PC-3 (cell line): ENCODE measurements around the gene FBLN1. TPM values are rescaled to one million over a fixed set of nuclear protein-coding genes. Genes with fewer than 3 reads are reported as not detected.

Experiments used
- ATAC-seq: fragments of 200-7000 bp; cut with Tn5 transposase; 2 replicates; pipeline ENCODE4 v1.9.1; 2020; ENCODE audit warnings: mild to moderate bottlenecking, moderate library complexity
- BruUV-seq: library from RNA; stranded (reverse); fragments of 400-500 nt; replicated peaks from 2 replicates; lab custom pipeline; 2021; lab: Mats Ljungman, UMichigan
- CTCF ChIA-PET: fragments of 300-600 bp; sonication (Branson Sonifier 250); formaldehyde crosslinking; loops from one replicate; lab custom pipeline; 2022; ENCODE audit warnings: antibody characterized with exemption; lab: Charles Lee
- POLR2A ChIA-PET: fragments of 300-600 bp; sonication (Branson Sonifier 250); formaldehyde crosslinking; loops from one replicate; lab custom pipeline; 2022; ENCODE audit warnings: antibody characterized with exemption; ENCODE audit not compliant: unreplicated experiment; lab: Charles Lee
- DNase-seq: peaks from one replicate; pipeline ENCODE4 v3.0.0-alpha.2; 2015
- H2AFZ ChIP-seq: fragments of 300-600 bp; sonication (generic); 2 replicates; pipeline ENCODE4 v1.6.0; 2016; ENCODE audit warnings: antibody characterized with exemption, low read length
- H3F3A ChIP-seq: fragments of 300-600 bp; sonication (generic); one replicate; pipeline ENCODE4 v1.6.0; 2017; ENCODE audit warnings: antibody characterized with exemption, low read length, control low read depth, mild to moderate bottlenecking; ENCODE audit not compliant: unreplicated experiment
- H3K27ac ChIP-seq: fragments of 300-600 bp; sonication (generic); 2 replicates; pipeline ENCODE4 v1.5.1; 2016; ENCODE audit warnings: mild to moderate bottlenecking, low read length
- H3K27me3 ChIP-seq: fragments of 300-600 bp; sonication (generic); 2 replicates; pipeline ENCODE4 v1.6.1; 2016; ENCODE audit warnings: low read length, mixed read lengths
- H3K36me3 ChIP-seq: fragments of 300-600 bp; sonication (generic); 2 replicates; pipeline ENCODE4 v1.6.1; 2016; ENCODE audit warnings: low read depth, mixed run types, low read length, mixed read lengths
- H3K4me1 ChIP-seq: fragments of 300-600 bp; sonication (generic); 2 replicates; pipeline ENCODE4 v1.5.1; 2016; ENCODE audit warnings: low read length; ENCODE audit not compliant: insufficient read depth
- H3K4me2 ChIP-seq: fragments of 300-600 bp; sonication (generic); 2 replicates; pipeline ENCODE4 v1.6.0; 2016; ENCODE audit warnings: low read length
- H3K4me3 ChIP-seq: fragments of 300-600 bp; sonication (generic); 2 replicates; pipeline ENCODE4 v1.5.1; 2016; ENCODE audit warnings: mild to moderate bottlenecking, low read length, mixed read lengths
- H3K79me2 ChIP-seq: fragments of 300-600 bp; sonication (generic); 2 replicates; pipeline ENCODE4 v1.6.1; 2017; ENCODE audit warnings: low read length, mixed read lengths
- H3K9ac ChIP-seq: fragments of 300-600 bp; sonication (generic); 2 replicates; pipeline ENCODE4 v1.6.0; 2016; ENCODE audit warnings: mild to moderate bottlenecking, low read length
- H3K9me2 ChIP-seq: fragments of 300-600 bp; sonication (generic); replicated peaks from 2 replicates; pipeline ENCODE4 v1.6.1; 2016; ENCODE audit warnings: mixed run types, low read length, mixed read lengths
- H3K9me3 ChIP-seq: fragments of 300-600 bp; sonication (generic); 2 replicates; pipeline ENCODE4 v1.6.1; 2016; ENCODE audit warnings: low read length, mixed read lengths
- H4K20me1 ChIP-seq: fragments of 300-600 bp; sonication (generic); 2 replicates; pipeline ENCODE4 v1.6.1; 2016; ENCODE audit warnings: low read length, mixed read lengths
- CTCF ChIP-seq: fragments of 300-600 bp; sonication (generic); conservative IDR thresholded peaks from 2 replicates; pipeline ENCODE4 v1.5.1; 2017; ENCODE audit warnings: antibody characterized with exemption, low read depth, mild to moderate bottlenecking, low read length
- EZH2 ChIP-seq: fragments of 300-600 bp; sonication (generic); IDR thresholded peaks from one replicate; pipeline ENCODE4 v1.6.1; 2017; ENCODE audit warnings: antibody characterized with exemption, mild to moderate bottlenecking, low read length; ENCODE audit not compliant: unreplicated experiment
- EZH2phosphoT487 ChIP-seq: fragments of 300-600 bp; sonication (generic); IDR thresholded peaks from 2 replicates; pipeline ENCODE4 v1.6.1; 2018; ENCODE audit warnings: mild to moderate bottlenecking, antibody characterized with exemption, low read length, borderline replicate concordance
- intact Hi-C: fragments of 100-400 bp; cut with micrococcal nuclease; formaldehyde crosslinking; loops from 2 replicates; pipeline ENCODE4 v1.9.0; 2023
- total RNA-seq: library from RNA; depleted of rRNA; stranded (reverse); fragments of >200 nt; gene quantifications from 2 replicates; pipeline ENCODE4 v1.2.3, GENCODE V29; 2014

FBLN1 gene
- total RNA-seq, 1 experiment from 2014 or later = 13.4 TPM

GRCh38 chr22:45640941-45641621 is 138.4 kb downstream of the FBLN1 start:
- H2AFZ ChIP-seq = no peak overlapping the region
- no peak overlapping the region for H3K4me3 ChIP-seq
- no peaks in the 10 kb centered on the region for H3K9me2 ChIP-seq
- no peaks in the 10 kb centered on the region for H3K36me3 ChIP-seq
- no TSS peak for BruUV-seq
- POLR2A ChIA-PET = no interaction called here
- intact Hi-C loops = no loop called here
- H3K4me1 ChIP-seq = peaks cover 33% of the 10 kb centered on the region
- H3K79me2 ChIP-seq = no peaks in the 10 kb centered on the region
- no peaks in the 10 kb centered on the region for H4K20me1 ChIP-seq
- ATAC-seq (no peak), DNase-seq (no peak)
- CTCF ChIA-PET = no interaction called here
- no peaks in the 10 kb centered on the region for H3K9me3 ChIP-seq
- H3K4me2 ChIP-seq = no peak overlapping the region
- no peak overlapping the region for H3K9ac ChIP-seq
- H3F3A ChIP-seq = peaks cover 3% of the 10 kb centered on the region
- TF ChIP-seq CTCF (no peak), EZH2 (no peak), EZH2phosphoT487 (no peak)
- no peaks in the 10 kb centered on the region for H3K27me3 ChIP-seq
- no peak overlapping the region for H3K27ac ChIP-seq

- H3K4me1 ChIP-seq = peaks cover 29% of the 10 kb centered on the region
- H3K9me2 ChIP-seq = no peaks in the 10 kb centered on the region
- no TSS peak for BruUV-seq
- peaks cover 3% of the 10 kb centered on the region for H3F3A ChIP-seq
- intact Hi-C loops = no loop called here
- no peak overlapping the region for H2AFZ ChIP-seq
- ATAC-seq = no peak
- no peak for TF ChIP-seq EZH2phosphoT487
- no peak for TF ChIP-seq CTCF
- TF ChIP-seq EZH2 = no peak
- H4K20me1 ChIP-seq = no peaks in the 10 kb centered on the region
- H3K4me3 ChIP-seq = no peak overlapping the region
- POLR2A ChIA-PET = no interaction called here
- H3K9ac ChIP-seq = no peak overlapping the region
- CTCF ChIA-PET = no interaction called here
- H3K36me3 ChIP-seq = no peaks in the 10 kb centered on the region
- no peaks in the 10 kb centered on the region for H3K27me3 ChIP-seq
- no peaks in the 10 kb centered on the region for H3K9me3 ChIP-seq
- no peak overlapping the region for H3K4me2 ChIP-seq
- H3K27ac ChIP-seq = no peak overlapping the region
- no peak for DNase-seq
- no peaks in the 10 kb centered on the region for H3K79me2 ChIP-seq
Measured at GRCh38 chr22:45642986-45643385, 140.3 kb downstream of the FBLN1 start.

GRCh38 chr22:45644714-45645113 is 142.0 kb downstream of the FBLN1 start:
- H3K27ac ChIP-seq = no peak overlapping the region
- peak overlapping the region; percentile 80 for H3K4me2 ChIP-seq
- H3K27me3 ChIP-seq = no peaks in the 10 kb centered on the region
- no peaks in the 10 kb centered on the region for H3K36me3 ChIP-seq
- intact Hi-C loops = loop anchor here (1.0 to 5.0 kb wide), 2 partner anchors 63 to 187 kb away; no protein-coding TSS in a partner anchor
- peak overlapping the region; percentile 76; the same call in 1 of the 2 replicates for H3K9ac ChIP-seq
- no peaks in the 10 kb centered on the region for H3K9me2 ChIP-seq
- CTCF ChIA-PET = no interaction called here
- DNase-seq (no peak), ATAC-seq (no peak)
- H4K20me1 ChIP-seq = no peaks in the 10 kb centered on the region
- TF ChIP-seq EZH2phosphoT487 (no peak), EZH2 (no peak), CTCF (no peak)
- H3K79me2 ChIP-seq = no peaks in the 10 kb centered on the region
- BruUV-seq = no TSS peak
- H3F3A ChIP-seq = no peaks in the 10 kb centered on the region
- H3K4me1 ChIP-seq = peaks cover 11% of the 10 kb centered on the region
- H2AFZ ChIP-seq = peak overlapping the region; percentile 72; the same call in 1 of the 2 replicates
- no peaks in the 10 kb centered on the region for H3K9me3 ChIP-seq
- no peak overlapping the region for H3K4me3 ChIP-seq
- POLR2A ChIA-PET = no interaction called here
